ENCODE measurements around the gene ZNF181.

- TF ChIP-seq PATZ1 (CRISPR knock-in tag; IDR thresholded peaks at IDR 0.05; ENCODE audit: borderline replicate concordance): no peak
- TF ChIP-seq ARNTL (CRISPR knock-in tag; IDR thresholded peaks at IDR 0.05; ENCODE audit: borderline replicate concordance, low read depth): no peak
- no peak for TF ChIP-seq RARB (CRISPR knock-in tag; IDR thresholded peaks at IDR 0.05)
Observed at GRCh38 chr19:34733266-34733745, 737 bp upstream of the ZNF181 start.
